WTC11 (cell line): ENCODE results near the gene SIGLEC5.

Experiments
- CBFB ChIP-seq: sonication (generic); formaldehyde crosslinking; IDR thresholded peaks from 2 replicates; pipeline ENCODE4 v1.8.1; 2022; ENCODE audit warnings: mild to moderate bottlenecking, low read depth, missing genetic modification reagents
- EMX1 ChIP-seq: fragments of 250-450 bp; sonication (Bioruptor Pico); IDR thresholded peaks from 2 replicates; pipeline ENCODE4 v1.8.0; 2021; ENCODE audit warnings: mild to moderate bottlenecking
- MXD4 ChIP-seq: fragments of 250-450 bp; sonication (Bioruptor Pico); IDR thresholded peaks from 2 replicates; pipeline ENCODE4 v1.8.0; 2021; ENCODE audit warnings: mild to moderate bottlenecking, moderate library complexity, borderline replicate concordance
- NR1H2 ChIP-seq: sonication (generic); formaldehyde crosslinking; IDR thresholded peaks from 2 replicates; pipeline ENCODE4 v1.9.0; 2021; ENCODE audit warnings: mild to moderate bottlenecking, moderate library complexity, missing genetic modification reagents
- SMAD3 ChIP-seq: sonication (generic); formaldehyde crosslinking; IDR thresholded peaks from 2 replicates; pipeline ENCODE4 v1.8.0; 2022; ENCODE audit warnings: missing genetic modification reagents, mild to moderate bottlenecking, borderline replicate concordance
- SP1 ChIP-seq: sonication (generic); formaldehyde crosslinking; conservative IDR thresholded peaks from 2 replicates; pipeline ENCODE4 v1.8.1; 2022; ENCODE audit warnings: missing genetic modification reagents
- TP53 ChIP-seq: sonication (generic); formaldehyde crosslinking; IDR thresholded peaks from 2 replicates; pipeline ENCODE4 v1.8.1; 2023; ENCODE audit warnings: mild to moderate bottlenecking, missing genetic modification reagents
- ZNF423 ChIP-seq: fragments of 250-450 bp; sonication (Bioruptor Pico); IDR thresholded peaks from 2 replicates; pipeline ENCODE4 v2.1.2; 2022; ENCODE audit warnings: mild to moderate bottlenecking, moderate library complexity
- TF ChIP-seq, protein P1 (sequence below): fragments of 200-600 bp; IDR thresholded peaks from 2 replicates; pipeline ENCODE4 v1.8.0; 2022; ENCODE audit warnings: antibody characterized with exemption
- TF ChIP-seq, protein P2 (sequence below): sonication (generic); formaldehyde crosslinking; IDR thresholded peaks from 2 replicates; pipeline ENCODE4 v1.8.0; 2022; ENCODE audit warnings: mild to moderate bottlenecking, missing genetic modification reagents

DNA sequence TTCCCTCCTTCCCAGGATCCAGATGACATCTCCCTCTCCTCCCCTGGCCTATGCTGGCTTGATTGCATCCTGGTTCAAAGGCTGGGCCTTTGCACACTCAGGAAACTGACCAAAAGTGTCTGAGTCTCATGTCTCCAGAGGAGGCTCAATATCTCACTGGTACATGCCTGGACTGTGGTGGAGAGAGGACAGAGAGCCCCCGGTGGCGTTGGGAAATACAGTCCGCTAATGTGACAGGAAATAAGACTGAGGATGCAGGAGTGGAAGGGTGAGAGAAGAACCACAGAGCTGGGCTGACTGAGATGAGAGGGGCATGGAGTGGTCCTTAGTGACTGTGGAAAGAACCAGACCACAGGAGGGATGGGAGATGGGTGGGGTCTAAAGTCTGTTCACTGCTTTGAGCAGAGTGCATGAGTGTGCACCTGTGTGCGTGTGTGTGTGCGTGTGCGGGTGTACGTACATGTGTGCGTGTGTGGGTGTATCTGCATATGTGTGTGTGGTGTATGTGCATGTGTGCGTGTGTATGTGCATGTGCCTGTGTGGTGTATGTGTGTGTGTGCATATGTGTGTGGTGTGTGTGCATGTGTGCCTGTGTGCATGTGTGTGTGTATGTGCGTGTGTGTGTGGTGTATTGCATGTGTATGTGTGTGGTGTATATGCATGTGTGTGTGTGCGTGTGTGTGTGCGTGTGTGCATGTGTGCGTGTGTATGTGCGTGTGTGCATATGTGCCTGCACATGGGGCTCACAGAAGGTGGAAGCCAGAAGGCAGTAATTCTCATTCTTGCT is 1.9 kb downstream of the SIGLEC5 start:
- TF ChIP-seq SMAD3 (CRISPR knock-in tag) (no peak), TP53 (CRISPR knock-in tag) (no peak), MXD4 (CRISPR knock-in tag) (no peak), EMX1 (CRISPR knock-in tag) (no peak), SP1 (CRISPR knock-in tag) (no peak), NR1H2 (CRISPR knock-in tag) (no peak), CBFB (CRISPR knock-in tag) (no peak), ZNF423 (no peak)
- TF ChIP-seq, protein P1, sequence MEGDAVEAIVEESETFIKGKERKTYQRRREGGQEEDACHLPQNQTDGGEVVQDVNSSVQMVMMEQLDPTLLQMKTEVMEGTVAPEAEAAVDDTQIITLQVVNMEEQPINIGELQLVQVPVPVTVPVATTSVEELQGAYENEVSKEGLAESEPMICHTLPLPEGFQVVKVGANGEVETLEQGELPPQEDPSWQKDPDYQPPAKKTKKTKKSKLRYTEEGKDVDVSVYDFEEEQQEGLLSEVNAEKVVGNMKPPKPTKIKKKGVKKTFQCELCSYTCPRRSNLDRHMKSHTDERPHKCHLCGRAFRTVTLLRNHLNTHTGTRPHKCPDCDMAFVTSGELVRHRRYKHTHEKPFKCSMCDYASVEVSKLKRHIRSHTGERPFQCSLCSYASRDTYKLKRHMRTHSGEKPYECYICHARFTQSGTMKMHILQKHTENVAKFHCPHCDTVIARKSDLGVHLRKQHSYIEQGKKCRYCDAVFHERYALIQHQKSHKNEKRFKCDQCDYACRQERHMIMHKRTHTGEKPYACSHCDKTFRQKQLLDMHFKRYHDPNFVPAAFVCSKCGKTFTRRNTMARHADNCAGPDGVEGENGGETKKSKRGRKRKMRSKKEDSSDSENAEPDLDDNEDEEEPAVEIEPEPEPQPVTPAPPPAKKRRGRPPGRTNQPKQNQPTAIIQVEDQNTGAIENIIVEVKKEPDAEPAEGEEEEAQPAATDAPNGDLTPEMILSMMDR: no peak
- TF ChIP-seq, protein P2, sequence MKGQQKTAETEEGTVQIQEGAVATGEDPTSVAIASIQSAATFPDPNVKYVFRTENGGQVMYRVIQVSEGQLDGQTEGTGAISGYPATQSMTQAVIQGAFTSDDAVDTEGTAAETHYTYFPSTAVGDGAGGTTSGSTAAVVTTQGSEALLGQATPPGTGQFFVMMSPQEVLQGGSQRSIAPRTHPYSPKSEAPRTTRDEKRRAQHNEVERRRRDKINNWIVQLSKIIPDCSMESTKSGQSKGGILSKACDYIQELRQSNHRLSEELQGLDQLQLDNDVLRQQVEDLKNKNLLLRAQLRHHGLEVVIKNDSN (CRISPR knock-in tag): no peak
